HG02759 (cell line): Measurements from ENCODE around the gene C4orf50.

Source experiments
- ATAC-seq: cut with Tn5 transposase; IDR thresholded peaks from one replicate; pipeline ENCODE4 v1.9.1; 2021; ENCODE audit warnings: mild to moderate bottlenecking, moderate library complexity; ENCODE audit not compliant: unreplicated experiment

Gene C4orf50

DNA sequence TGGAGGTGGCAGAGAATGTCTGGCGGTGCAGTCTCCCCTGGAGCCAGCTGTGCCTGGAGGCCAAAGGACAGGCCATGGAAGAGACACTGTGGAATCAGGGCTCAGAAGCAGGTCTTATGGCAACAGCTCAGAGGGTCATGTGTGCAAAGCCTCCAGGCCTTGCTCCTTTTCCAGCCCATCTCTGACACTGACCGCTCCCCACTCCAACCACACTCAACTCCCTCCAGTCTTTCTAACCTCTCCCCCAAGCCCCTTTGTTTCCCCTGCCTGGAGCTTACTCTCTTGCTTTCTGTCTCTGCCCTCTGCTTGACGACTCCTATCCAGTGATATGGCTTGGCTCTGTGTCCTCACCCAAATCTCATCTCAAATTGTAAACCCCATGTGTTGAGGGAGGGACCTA is 91.1 kb downstream of the C4orf50 start:
- no peak for ATAC-seq

DNA sequence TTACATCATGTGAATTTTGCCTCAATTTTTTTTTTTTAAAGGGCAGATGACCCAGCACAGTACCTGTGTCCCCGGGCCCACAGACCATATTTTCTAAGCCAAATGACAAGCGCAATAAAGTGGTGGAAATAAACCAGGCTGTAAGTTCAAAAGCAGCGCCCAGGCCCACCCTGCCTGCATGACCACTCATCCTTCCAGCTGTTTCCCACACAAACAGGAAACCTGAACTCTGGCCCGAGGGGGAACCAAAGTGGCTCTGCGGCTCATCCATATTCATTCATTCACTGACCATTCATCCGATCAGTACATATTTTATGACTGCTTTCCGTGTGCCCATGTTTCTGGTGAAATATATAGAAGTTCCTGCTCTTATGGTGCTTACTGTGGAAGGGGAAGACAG is 91.6 kb downstream of the C4orf50 start:
- no peak for ATAC-seq

DNA sequence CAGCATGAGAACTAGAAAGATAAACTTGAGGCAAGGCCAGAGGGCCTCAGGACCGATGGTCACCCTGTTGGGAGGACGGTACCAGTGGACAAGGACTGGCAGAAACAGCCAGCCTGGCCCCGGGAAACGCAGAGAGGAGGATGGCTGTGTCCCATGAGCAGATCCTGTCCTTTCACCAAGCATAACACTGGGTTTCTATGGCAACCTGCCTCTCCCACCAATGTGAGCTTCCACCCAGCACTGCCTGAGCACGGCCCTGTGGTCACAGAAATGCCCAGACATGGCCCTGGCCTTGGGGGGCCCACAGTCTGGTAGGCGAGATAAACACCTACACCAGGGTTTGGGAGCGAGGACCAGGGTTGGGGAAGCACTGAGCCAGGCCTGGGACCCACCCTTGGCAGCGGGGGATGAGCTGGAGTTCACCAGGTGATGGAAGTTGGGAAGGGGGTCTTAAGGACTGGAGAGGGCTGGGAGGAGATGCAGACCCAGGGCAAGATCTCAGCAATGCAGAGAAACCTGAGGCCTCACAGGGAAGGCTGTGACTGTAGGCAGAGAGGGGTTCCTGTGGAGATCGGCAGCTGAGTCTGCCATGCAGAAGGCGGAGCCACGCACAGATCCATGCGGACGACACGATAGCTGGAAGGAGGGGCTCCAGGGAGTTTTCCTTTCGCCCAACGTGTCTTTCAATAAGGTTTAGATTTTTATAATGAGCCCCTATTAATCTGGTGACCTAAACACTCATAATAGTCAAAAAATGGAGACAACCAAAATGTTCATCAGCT is 92.6 kb downstream of the C4orf50 start:
- ATAC-seq = no peak

DNA sequence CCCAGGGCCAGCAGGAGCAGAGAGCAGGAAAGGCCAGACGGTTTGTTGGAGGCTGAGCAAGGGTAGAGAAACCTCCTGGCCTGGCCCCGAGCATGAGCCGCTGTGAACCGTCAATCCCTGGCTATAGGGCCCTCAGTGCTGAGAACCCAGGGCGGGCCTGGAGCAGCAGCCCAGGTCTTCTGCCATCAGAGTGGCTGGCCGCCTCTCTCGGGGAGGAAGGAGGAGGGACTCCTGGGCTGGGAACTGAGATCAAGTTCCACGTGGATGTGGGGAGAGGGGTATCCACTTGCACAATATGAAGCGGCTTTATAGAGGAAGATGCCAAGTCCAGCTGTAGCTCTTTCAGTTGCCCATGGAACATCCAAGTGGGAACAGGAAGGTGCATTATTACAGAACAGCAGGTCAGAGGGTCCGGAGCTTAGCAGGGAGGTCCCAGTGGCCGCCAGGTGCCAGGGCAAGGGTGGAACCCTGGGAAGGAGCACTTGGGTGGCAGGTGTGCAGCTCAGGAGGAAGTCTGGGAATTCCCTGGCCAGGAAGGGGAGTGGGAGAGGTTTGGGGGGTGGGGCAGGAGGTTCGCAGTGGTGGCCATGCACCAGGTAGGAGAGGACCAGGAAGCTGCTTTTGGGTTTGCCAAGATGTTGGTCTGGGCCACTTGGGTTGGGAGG is 93.6 kb downstream of the C4orf50 start:
- ATAC-seq = no peak

DNA sequence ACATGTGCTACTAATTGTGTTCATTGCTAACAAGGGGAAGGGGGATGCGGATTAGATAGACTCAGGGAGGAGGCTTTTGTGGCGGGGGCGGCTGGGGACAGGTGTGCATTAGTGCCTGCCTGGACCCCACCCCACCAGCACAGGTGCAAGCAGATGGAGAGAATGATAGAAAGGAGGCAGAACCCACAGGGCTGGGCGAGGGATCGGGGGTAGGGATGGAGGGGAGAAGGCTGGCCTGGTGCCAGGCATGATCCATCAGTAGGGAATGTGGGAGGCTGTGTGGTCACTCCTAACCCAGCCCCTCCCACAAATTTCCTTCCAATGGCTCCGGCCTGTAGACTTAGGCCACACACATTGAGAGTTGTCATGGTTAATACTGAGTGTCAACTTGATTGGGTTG is 94.9 kb downstream of the C4orf50 start:
- ATAC-seq = no peak

DNA sequence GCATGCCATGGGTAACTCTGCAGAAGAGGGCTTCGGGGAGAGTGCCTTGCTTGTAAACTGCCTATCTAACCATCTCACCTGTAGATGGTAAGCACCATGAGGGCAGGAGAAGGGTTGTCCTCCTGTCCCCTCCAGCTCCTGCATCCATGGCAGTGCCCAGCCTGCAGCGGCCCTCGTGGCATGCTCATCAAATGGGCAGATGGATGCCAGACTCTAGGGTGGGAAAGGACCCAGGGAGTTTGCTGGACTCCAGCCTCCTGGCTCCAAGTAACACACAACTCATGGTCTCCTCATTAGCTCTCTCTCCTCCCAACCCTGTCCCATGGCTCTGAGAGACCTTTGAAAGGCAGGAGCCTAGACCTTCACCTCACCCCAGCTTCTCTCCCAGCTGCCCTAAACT is 95.7 kb downstream of the C4orf50 start:
- no peak for ATAC-seq

DNA sequence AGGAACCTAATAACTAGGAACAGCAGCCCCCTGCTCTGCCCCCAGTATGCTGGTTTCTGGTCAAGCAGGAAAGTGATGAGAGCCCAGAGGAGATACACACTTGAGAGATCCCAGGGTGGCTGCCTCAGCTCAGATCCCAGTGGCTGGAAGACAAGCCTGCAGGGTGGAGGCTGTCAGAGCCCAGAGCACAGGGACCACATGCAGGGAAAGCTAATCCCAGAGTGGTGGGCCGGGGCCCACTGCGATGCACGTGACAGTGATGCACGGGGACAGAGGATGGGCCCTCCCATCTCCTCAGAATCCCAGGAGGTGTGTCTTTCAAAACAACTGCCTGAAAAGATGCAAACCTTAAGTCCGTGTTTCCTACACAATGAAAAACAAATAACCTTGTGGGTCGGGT is 96.2 kb downstream of the C4orf50 start:
- no peak for ATAC-seq

DNA sequence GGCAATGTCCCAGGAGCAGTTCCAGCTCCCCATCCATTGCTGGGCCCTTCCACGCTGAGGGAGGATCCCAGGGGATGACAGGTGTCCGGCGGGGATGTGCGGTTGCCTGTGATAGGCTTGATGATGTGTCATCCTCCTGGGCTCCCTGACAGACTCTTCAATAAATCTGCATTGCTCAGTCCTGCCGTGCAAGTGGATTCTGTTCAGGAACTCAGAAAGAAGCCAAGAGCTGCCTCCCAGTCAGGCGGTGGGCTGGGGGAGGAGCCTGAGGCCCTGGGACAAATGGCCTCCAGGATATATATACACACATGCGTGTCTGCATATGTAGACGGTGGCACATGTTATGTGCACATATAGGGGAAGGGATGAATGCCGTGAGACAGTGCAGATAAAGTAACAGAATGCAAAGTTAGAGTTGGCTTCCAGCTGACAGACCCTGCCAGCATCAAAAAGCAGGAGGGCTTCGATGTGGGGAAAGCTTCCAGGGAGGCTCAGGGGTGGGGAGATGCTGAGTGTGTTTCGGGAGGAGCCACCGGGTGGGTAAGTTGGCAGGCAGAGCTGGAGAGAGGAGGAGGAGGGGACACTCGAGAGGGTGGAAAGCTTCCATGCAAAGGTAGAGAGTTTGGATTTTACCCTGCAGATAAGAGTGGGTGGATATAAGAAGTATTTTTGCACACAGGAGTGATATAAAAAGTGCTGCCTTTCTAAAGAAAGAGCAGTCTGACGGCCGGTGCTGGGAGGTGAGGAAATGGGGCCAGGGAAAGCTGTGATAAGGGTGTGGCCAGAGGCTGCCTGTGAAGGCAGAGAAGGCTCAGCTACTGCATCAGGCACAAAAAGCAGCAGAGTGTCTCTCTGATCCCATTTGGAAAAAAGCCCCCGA is 96.9 kb downstream of the C4orf50 start:
- no peak for ATAC-seq

DNA sequence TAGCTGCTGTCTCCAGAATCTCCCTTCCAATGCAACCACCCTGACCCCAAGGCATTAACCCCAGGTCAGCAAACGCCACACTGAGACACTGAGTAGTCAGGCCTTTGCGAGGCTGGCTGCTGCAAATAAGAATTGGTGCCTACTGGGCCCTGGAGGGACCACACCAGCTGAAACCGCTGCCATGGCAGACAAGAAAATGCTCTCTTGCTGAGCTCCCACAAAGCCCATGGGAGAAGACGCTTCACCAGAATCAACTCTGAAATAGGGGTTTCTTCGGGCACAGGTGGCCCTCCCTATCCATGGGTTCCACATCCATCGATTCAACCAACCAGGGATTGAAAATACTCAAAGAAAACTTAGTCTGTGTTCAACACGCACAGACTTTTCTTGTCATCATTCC is 98.7 kb downstream of the C4orf50 start:
- no peak for ATAC-seq

DNA sequence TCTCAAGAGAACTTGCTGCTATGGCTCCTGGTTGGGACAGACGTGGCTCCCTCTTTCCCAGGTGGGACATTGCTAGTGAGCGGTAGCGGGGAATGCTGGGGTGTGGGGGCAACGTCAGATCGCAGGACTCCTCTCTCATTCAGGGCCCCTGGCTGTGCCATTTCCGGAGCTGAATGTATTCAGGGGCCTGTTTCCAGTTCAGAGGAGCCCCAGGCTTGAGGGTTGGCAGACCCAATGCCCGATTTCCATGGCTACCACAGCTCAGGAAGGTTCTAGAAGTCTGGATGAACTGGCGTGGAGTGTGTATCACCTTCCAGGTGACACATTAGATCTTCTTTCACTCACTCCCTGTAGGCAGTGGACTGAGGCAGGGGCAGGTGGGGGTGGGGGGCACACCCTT is 99.2 kb downstream of the C4orf50 start:
- ATAC-seq = no peak

DNA sequence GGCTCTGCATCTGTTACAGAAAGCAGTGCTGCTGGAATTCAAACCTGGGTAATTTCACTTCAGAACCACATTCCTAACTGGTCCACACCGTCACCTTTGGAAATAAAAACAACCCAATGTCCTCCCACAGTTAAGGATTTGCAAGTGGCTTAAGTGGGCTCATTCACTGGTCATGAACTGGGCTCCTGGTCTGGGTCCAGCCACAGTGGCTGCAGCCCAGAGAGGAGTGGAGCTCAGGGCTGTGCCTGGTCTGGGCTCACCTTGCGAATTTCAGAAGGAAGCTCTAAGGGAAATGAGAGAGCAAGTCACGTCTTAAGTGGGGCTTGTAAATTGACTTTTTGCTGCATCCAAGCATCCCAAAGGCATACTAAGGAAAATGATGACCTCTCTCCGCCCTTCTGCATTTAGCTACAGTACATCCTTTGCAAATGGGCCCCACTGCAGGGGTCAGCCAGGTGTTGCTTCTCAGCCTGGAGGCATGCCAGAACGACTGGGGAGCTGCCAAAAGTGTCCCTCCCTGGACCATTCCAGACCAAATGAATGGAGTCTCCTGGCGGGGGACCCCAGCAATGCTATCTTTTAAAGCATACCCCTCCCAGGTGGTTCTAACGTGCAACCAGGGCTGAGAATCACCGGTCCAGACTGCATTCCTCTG is 99.8 kb downstream of the C4orf50 start:
- no peak for ATAC-seq

DNA sequence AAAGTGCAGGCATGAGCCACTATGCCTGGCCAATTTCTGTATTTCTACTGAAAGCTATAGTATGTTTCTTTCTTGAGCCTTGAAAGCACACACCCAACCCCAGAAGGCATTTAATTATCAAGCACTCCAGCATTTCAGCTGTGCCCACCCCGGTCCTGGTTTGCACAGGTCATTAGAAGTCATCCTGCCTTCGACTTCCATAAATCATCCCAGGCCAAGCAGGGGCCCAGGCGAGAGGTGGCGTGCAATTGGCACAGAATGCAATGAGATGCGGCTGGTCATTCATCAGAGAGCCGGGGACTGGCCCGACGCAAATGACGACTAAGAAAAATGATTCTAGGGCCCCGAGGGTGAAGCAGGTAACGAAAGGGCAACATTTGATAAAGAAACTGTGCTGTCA is 100.6 kb downstream of the C4orf50 start:
- ATAC-seq = no peak

DNA sequence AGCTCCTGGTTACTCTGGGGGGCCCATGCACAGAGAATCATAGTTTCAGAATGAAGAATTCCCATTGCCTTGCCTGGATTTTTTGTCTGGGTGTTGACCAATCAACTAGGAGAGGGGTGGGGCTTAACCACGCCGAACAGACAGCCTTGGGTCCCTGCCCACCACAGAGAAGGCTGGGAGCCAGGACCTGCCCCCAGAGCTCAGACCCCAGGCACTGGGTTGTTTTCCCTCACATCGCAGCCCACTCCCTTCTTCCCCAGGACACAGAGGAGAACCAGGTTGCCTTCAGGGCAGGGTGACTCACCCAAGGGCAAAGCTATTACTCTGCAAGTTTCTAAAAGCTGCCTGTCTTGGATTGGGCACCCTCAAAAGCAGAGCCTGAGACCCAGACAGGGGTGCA is 102.0 kb downstream of the C4orf50 start:
- ATAC-seq = no peak

DNA sequence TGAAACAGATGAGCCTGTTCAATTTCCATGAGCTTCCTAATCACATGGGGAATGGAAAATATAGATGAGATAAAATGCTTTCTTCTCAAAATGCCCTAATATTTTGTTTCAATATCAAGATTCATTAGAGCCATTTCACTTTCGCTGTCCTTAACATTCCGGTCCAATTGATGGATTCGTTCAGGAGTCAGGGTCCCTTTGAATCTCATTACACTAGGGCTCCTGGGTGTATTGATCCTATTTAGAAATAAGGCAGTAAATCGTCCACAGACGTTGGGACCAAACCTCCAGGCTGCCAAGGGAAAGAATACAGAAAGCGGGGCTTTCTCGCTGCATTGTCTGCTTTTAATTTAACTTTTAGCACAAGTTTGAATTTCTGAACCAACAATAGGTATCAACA is 104.8 kb downstream of the C4orf50 start:
- no peak for ATAC-seq

DNA sequence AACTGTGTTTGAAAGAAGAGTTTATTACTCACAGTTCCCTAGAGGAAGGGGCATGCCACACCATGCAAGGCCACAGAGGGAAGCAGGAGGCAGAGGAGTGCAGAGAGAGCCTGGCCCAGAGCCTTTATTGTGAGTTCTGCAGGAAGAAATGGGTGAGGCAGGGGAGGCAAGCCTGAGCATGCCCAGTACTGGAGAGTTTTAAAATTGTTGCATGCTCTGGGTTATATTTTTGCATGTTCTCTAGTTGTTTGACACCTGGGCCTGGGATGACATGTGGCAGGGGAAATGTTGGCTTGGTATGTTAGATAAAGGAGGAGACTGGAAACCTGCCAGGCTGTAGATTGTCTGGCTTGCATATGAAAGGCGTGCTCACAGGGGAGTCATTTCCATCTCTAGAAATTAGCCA is 105.6 kb downstream of the C4orf50 start:
- ATAC-seq = no peak

DNA sequence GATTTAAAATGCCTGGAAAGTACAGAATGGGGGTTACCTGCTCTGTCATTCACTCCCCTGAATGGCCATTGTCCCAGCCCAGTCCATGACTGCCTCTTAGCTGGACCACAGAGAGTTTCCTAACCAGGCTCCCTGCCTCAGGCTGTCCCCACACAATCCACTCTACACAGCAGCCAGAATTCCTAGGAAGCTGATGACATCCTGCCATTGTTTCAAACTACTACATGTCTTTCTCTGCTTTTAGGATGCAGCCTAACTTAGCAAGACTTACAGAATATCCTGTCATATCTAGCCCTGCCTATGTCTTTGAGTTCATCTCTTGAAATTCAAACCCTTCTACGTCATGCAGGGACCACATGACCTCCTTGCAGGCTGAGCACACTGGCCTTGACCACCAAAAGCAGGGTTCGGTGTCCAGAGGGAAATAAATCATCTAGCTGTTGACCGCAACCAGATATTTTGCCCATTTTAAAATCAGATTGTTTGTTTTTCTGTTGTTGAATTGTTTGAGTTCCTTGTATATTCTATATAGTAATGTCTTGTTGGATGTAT is 109.3 kb downstream of the C4orf50 start:
- no peak for ATAC-seq

DNA sequence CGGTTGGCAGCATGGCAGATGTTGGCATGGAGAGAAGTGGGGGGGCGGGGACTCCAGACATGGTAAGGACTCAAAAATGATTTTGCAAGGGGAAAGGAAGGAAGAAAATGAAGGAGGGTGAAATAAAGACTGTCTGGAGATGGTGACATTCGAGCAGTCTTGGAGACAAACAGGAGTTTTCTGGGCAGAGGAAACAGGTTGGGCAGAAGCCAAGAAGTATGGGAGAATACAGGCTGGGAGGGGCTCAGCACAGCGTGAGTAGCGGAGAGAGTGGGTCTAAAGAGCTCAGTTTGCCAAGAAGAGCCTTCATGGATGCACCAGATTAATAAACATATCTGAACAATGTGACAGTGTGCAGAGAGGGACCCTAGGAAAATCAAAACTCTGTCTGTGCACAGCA is 112.0 kb downstream of the C4orf50 start:
- no peak for ATAC-seq

DNA sequence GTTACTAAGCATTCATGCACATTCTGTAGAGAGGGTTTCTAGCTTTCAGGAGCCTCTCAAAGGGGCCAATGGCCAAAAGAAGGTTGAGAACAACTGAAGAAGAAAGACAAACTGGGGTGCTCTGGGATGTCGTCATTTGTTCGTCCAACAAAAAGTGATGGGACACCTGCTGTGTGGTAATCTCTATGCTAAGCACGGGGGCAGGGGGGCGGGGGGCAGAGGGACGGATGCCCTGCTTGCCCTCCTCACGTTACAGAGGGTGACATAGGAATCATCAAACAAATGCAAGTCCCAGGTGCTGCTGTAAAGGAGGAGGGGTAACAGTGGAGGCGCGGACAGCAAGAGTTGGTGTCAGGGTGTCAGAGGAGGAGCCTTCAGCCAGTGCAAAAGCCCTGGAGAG is 112.5 kb downstream of the C4orf50 start:
- no peak for ATAC-seq

DNA sequence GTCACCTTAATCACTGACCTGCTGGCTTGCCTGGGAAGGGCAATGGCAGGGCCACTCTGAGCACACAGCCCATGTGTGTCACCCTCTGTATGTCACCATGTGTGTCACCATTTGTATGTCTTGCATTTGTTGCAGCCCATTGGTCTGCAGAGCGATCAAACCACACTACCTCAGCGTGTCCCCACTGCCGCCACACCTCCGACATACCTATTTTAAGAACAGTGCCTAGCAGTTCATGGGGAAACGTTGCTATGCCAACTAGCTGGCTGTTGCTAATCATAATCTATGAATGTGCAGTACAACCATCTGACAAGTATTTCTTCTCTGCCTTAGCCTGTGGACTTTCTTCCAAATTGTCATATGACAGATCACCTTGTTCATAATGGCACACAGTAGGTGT is 117.4 kb downstream of the C4orf50 start:
- no peak for ATAC-seq

DNA sequence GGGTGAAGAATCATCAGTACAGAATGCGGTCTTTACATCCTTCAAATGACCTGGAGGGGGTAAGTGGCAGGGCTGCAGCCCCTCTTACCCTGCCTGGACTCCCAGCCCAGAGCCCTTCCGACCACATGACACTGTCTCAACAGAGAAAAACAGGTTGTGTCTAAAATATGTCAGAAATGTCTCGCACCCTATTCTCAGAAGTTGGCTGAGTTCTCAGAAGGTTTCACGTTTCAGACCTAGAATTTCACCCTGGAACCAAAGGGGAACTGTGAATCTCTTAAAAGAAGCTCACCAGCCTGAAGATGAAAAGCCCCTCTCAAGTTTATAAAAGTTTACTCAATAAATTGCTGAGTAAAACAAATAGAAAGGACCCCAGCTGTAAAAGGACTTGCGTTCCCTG is 118.3 kb downstream of the C4orf50 start:
- ATAC-seq = no peak

DNA sequence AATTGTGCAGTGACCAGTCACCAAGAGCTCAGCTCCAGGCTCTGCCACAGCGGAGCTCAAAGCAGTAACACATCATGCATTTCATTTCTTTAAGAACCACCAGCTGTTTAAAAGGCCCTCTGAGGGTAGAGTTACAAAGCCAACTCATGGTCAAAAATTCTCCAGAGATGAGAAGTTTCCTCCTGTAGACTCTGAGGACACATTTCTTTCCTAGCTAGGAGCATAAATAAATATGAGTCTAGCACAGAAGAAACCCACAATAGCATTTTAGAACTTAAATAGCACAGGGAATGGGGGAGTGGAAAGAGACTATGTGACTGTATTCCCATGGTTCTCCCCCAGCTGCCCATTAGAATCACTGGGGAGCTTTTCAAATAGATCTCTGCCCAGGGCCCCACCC is 118.8 kb downstream of the C4orf50 start:
- ATAC-seq = no peak
